HepG2 (cell line): ENCODE measurements around the gene SCGB1C1. TPM values are rescaled to one million over a fixed set of nuclear protein-coding genes. Genes with fewer than 3 reads are reported as not detected.

Source experiments
- AGO1 ChIP-seq: fragments of 200-400 bp; formaldehyde crosslinking; IDR thresholded peaks from 2 replicates; pipeline ENCODE4 v1.6.1; 2017; ENCODE audit warnings: mild to moderate bottlenecking, low read depth, low read length, moderate library complexity; ENCODE audit not compliant: poor library complexity, severe bottlenecking
- CAMTA2 ChIP-seq: sonication (generic); formaldehyde crosslinking; IDR thresholded peaks from 2 replicates; pipeline ENCODE4 v1.4.0; 2020; ENCODE audit warnings: mild to moderate bottlenecking, missing genetic modification reagents, borderline replicate concordance
- FOSL2 ChIP-seq: sonication (generic); formaldehyde crosslinking; IDR thresholded peaks from 2 replicates; pipeline ENCODE4 v1.4.0; 2020; ENCODE audit warnings: missing genetic modification reagents
- FOXA3 ChIP-seq: IDR thresholded peaks from 2 replicates; pipeline ENCODE4 v1.6.1; 2016; ENCODE audit warnings: missing genetic modification reagents, missing compliant biosample characterization
- HOXD1 ChIP-seq: sonication (generic); formaldehyde crosslinking; IDR thresholded peaks from 2 replicates; pipeline ENCODE4 v1.5.0; 2020; ENCODE audit warnings: missing genetic modification reagents
- MAZ ChIP-seq, 2 experiments: sonication (generic) in 1 of 2; formaldehyde crosslinking in 1 of 2; IDR thresholded peaks; 2 replicates each; pipeline versions ENCODE4 v1.5.0 to v1.6.1; 2012 to 2020; ENCODE audit warnings: low read depth in 2 of 2, mild to moderate bottlenecking in 2 of 2, borderline replicate concordance in 1 of 2, improper control_type of control experiment in 1 of 2, low read length in 1 of 2, missing genetic modification reagents in 1 of 2, moderate library complexity in 1 of 2
- MXD3 ChIP-seq: IDR thresholded peaks from 2 replicates; pipeline ENCODE4 v1.6.1; 2016; ENCODE audit warnings: mild to moderate bottlenecking, missing biosample characterization, missing genetic modification reagents
- MYNN ChIP-seq: sonication (generic); formaldehyde crosslinking; IDR thresholded peaks from 2 replicates; pipeline ENCODE4 v1.4.0; 2020; ENCODE audit warnings: mild to moderate bottlenecking, low read depth, missing genetic modification reagents
- NFKBIZ ChIP-seq: IDR thresholded peaks from 2 replicates; pipeline ENCODE4 v1.6.1; 2018; ENCODE audit warnings: missing genetic modification reagents, missing compliant biosample characterization
- PAX8 ChIP-seq: sonication (generic); formaldehyde crosslinking; IDR thresholded peaks from 2 replicates; pipeline ENCODE4 v1.8.0; 2022; ENCODE audit warnings: mild to moderate bottlenecking, missing genetic modification reagents, borderline replicate concordance
- RELA ChIP-seq: sonication (generic); formaldehyde crosslinking; IDR thresholded peaks from 2 replicates; pipeline ENCODE4 v1.4.0; 2020; ENCODE audit warnings: missing genetic modification reagents
- YEATS4 ChIP-seq: sonication (generic); formaldehyde crosslinking; IDR thresholded peaks from 2 replicates; pipeline ENCODE4 v1.4.0; 2020; ENCODE audit warnings: missing genetic modification reagents, borderline replicate concordance
- ZBTB3 ChIP-seq: sonication (generic); formaldehyde crosslinking; IDR thresholded peaks from 2 replicates; pipeline ENCODE4 v1.4.0; 2020; ENCODE audit warnings: low read depth, mild to moderate bottlenecking, moderate library complexity, missing genetic modification reagents, borderline replicate concordance
- ZBTB38 ChIP-seq: sonication (generic); formaldehyde crosslinking; IDR thresholded peaks from 2 replicates; pipeline ENCODE4 v1.5.1; 2020; ENCODE audit warnings: mild to moderate bottlenecking, missing genetic modification reagents
- ZBTB7B ChIP-seq: sonication (generic); formaldehyde crosslinking; IDR thresholded peaks from 2 replicates; pipeline ENCODE4 v1.4.0; 2020; ENCODE audit warnings: missing genetic modification reagents
- ZNF235 ChIP-seq: sonication (generic); formaldehyde crosslinking; IDR thresholded peaks from 2 replicates; pipeline ENCODE4 v1.8.1; 2023; ENCODE audit warnings: mild to moderate bottlenecking, missing genetic modification reagents, borderline replicate concordance
- ZNF280D ChIP-seq: sonication (generic); formaldehyde crosslinking; IDR thresholded peaks from 2 replicates; pipeline ENCODE4 v1.5.1; 2020; ENCODE audit warnings: mild to moderate bottlenecking, missing genetic modification reagents
- ZNF296 ChIP-seq: sonication (generic); formaldehyde crosslinking; conservative IDR thresholded peaks from 2 replicates; pipeline ENCODE4 v1.5.0; 2020; ENCODE audit warnings: mild to moderate bottlenecking, missing genetic modification reagents
- ZNF350 ChIP-seq: sonication (generic); formaldehyde crosslinking; IDR thresholded peaks from 2 replicates; pipeline ENCODE4 v1.4.0; 2020; ENCODE audit warnings: mild to moderate bottlenecking, low read depth, missing genetic modification reagents, borderline replicate concordance
- ZNF431 ChIP-seq: sonication (generic); formaldehyde crosslinking; IDR thresholded peaks from 2 replicates; pipeline ENCODE4 v1.9.0; 2022; ENCODE audit warnings: missing genetic modification reagents, low read depth, mild to moderate bottlenecking, borderline replicate concordance
- ZNF496 ChIP-seq: sonication (generic); formaldehyde crosslinking; IDR thresholded peaks from 2 replicates; pipeline ENCODE4 v1.8.1; 2023; ENCODE audit warnings: mild to moderate bottlenecking, moderate library complexity, missing genetic modification reagents; ENCODE audit not compliant: insufficient replicate concordance
- ZSCAN25 ChIP-seq: sonication (generic); formaldehyde crosslinking; IDR thresholded peaks from 2 replicates; pipeline ENCODE4 v1.8.0; 2022; ENCODE audit warnings: mild to moderate bottlenecking, missing genetic modification reagents
- ZSCAN31 ChIP-seq: sonication (generic); formaldehyde crosslinking; IDR thresholded peaks from 2 replicates; pipeline ENCODE4 v1.5.0; 2020; ENCODE audit warnings: low read depth, mild to moderate bottlenecking, missing genetic modification reagents
- polyA plus RNA-seq, 8 experiments: library from polyadenylated mRNA; depleted of rRNA in 3 of 8; stranded (reverse) in 7 of 8; unstranded in 1 of 8; fragments of >200 nt; fragmentation: Illumina TruSeq in 4 of 8; extraction: Trizol in 4 of 8; gene quantifications; 2 replicates each; pipeline versions ENCODE4 v1.2.1 to v1.2.3, GENCODE V29; 2011 to 2016; ENCODE audit warnings: low read depth in 4 of 8, missing spikeins in 1 of 8, mixed read lengths in 1 of 8; ENCODE audit not compliant: insufficient read depth in 1 of 8
- total RNA-seq, 5 experiments: library from RNA; depleted of rRNA; stranded (reverse); fragments of >200 nt; fragmentation: Illumina TruSeq; extraction: Trizol; gene quantifications; 2 replicates each; pipeline ENCODE4 v1.2.3, GENCODE V29; 2016; ENCODE audit warnings: low read depth in 1 of 5

The SCGB1C1 gene
- total and polyA plus RNA-seq, 2 of the 13 experiments (the other 11 are each of a cell fraction or from before 2014, with no cell fraction given) = not detected

GRCh38 chr11:235997-236773 lies 43.3 kb downstream of the SCGB1C1 start, which contains the start of gene SIRT3 (continued):
- TF ChIP-seq MAZ (IDR thresholded peaks at IDR 0.05; ENCODE audit: borderline replicate concordance, low read depth, low read length) = peak; percentile 73; the same call in 1 of the 2 replicates
- peak; percentile 65; the same call in 1 of the 2 replicates for TF ChIP-seq MAZ (CRISPR knock-in tag; IDR thresholded peaks at IDR 0.05; ENCODE audit: low read depth)
- 0 out of 2 replicates have a peak, but pooled peaks have one; percentile 49 for TF ChIP-seq HOXD1 (CRISPR knock-in tag)
- TF ChIP-seq ZSCAN25 (CRISPR knock-in tag) = 0 out of 2 replicates have a peak, but pooled peaks have one; percentile 10
- no peak for TF ChIP-seq ZSCAN31
- no peak for TF ChIP-seq AGO1
- no peak for TF ChIP-seq ZNF235 (CRISPR knock-in tag)
- TF ChIP-seq ZNF350 = no peak
- 0 out of 2 replicates have a peak, but pooled peaks have one; percentile 34 for TF ChIP-seq NFKBIZ (CRISPR knock-in tag)
- no peak for TF ChIP-seq MYNN
- no peak for TF ChIP-seq PAX8
- TF ChIP-seq ZNF280D (CRISPR knock-in tag) = 0 out of 2 replicates have a peak, but pooled peaks have one; percentile 16
- peak; percentile 62; the same call in 1 of the 2 replicates for TF ChIP-seq ZBTB7B (CRISPR knock-in tag)
- TF ChIP-seq FOXA3 = 0 out of 2 replicates have a peak, but pooled peaks have one; percentile 9
- TF ChIP-seq ZBTB38 (CRISPR knock-in tag) = 0 out of 2 replicates have a peak, but pooled peaks have one; percentile 55
- no peak; the same call in 1 of the 2 replicates for TF ChIP-seq FOSL2
- no peak for TF ChIP-seq CAMTA2
- no peak for TF ChIP-seq RELA (CRISPR knock-in tag)
- peak; percentile 53 for TF ChIP-seq YEATS4 (CRISPR knock-in tag)
- no peak; the same call in none of the 2 replicates for TF ChIP-seq MXD3 (CRISPR knock-in tag)
- TF ChIP-seq ZNF431 = 0 out of 2 replicates have a peak, but pooled peaks have one; percentile 63
- 0 out of 2 replicates have a peak, but pooled peaks have one; percentile 73 for TF ChIP-seq ZBTB3
- TF ChIP-seq ZNF296 (CRISPR knock-in tag) = no peak; the same call in none of the 2 replicates
- TF ChIP-seq ZNF496 (CRISPR knock-in tag) = no peak
